Measurements from ENCODE around the gene CCDC179.
A peak's percentile ranks its signal among the peaks of the same experiment; 100 is the strongest.

The CCDC179 gene

GRCh38 chr11:22859756-22860155, 518 bp downstream of the CCDC179 start:
- H3K36me3 ChIP-seq (ENCODE audit: control insufficient read depth, insufficient read depth, low read length): no peaks in the 10 kb centered on the region
- no peak overlapping the region for H3K9ac ChIP-seq (ENCODE audit: low read depth, low read length)
- no peaks in the 10 kb centered on the region for H3K9me3 ChIP-seq (ENCODE audit: control insufficient read depth, insufficient read depth, low read length)
- H3K4me3 ChIP-seq (ENCODE audit: low read depth, low read length): no peak overlapping the region
- H3K4me1 ChIP-seq (ENCODE audit: control insufficient read depth, insufficient read depth, low read length): no peaks in the 10 kb centered on the region
- H3K27me3 ChIP-seq (ENCODE audit: control insufficient read depth, insufficient read depth, low read length): no peaks in the 10 kb centered on the region

GRCh38 chr11:22851477-22851876, 8.8 kb downstream of the CCDC179 start:
- H3K9ac ChIP-seq (ENCODE audit: low read depth, low read length): no peak overlapping the region
- no peaks in the 10 kb centered on the region for H3K27me3 ChIP-seq (ENCODE audit: control insufficient read depth, insufficient read depth, low read length)
- no peaks in the 10 kb centered on the region for H3K4me1 ChIP-seq (ENCODE audit: control insufficient read depth, insufficient read depth, low read length)
- H3K36me3 ChIP-seq (ENCODE audit: control insufficient read depth, insufficient read depth, low read length): no peaks in the 10 kb centered on the region
- H3K4me3 ChIP-seq (ENCODE audit: low read depth, low read length): no peak overlapping the region
- no peaks in the 10 kb centered on the region for H3K9me3 ChIP-seq (ENCODE audit: control insufficient read depth, insufficient read depth, low read length)

- no peaks in the 10 kb centered on the region for H3K4me1 ChIP-seq (ENCODE audit: control insufficient read depth, insufficient read depth, low read length)
- H3K36me3 ChIP-seq (ENCODE audit: control insufficient read depth, insufficient read depth, low read length): no peaks in the 10 kb centered on the region
- H3K9me3 ChIP-seq (ENCODE audit: control insufficient read depth, insufficient read depth, low read length): no peaks in the 10 kb centered on the region
- no peak overlapping the region for H3K4me3 ChIP-seq (ENCODE audit: low read depth, low read length)
- H3K27me3 ChIP-seq (ENCODE audit: control insufficient read depth, insufficient read depth, low read length): no peaks in the 10 kb centered on the region
- no peak overlapping the region for H3K9ac ChIP-seq (ENCODE audit: low read depth, low read length)
Measured at GRCh38 chr11:22846726-22847125, 13.5 kb downstream of the CCDC179 start.

GRCh38 chr11:22832315-22833015, 27.8 kb downstream of the CCDC179 start:
- Histone ChIP-seq H3K4me3 (ENCODE audit: low read depth, low read length) (no peak overlapping the region), H3K9me3 (ENCODE audit: control insufficient read depth, insufficient read depth, low read length) (no peaks in the 10 kb centered on the region), H3K4me1 (ENCODE audit: control insufficient read depth, insufficient read depth, low read length) (peaks cover 3% of the 10 kb centered on the region), H3K9ac (ENCODE audit: low read depth, low read length) (no peak overlapping the region), H3K27me3 (ENCODE audit: control insufficient read depth, insufficient read depth, low read length) (peaks cover 17% of the 10 kb centered on the region), H3K36me3 (ENCODE audit: control insufficient read depth, insufficient read depth, low read length) (no peaks in the 10 kb centered on the region)

GRCh38 chr11:22830082-22830414, 30.2 kb downstream of the CCDC179 start:
- H3K27me3 ChIP-seq (ENCODE audit: control insufficient read depth, insufficient read depth, low read length): peaks cover 17% of the 10 kb centered on the region
- no peak overlapping the region for H3K9ac ChIP-seq (ENCODE audit: low read depth, low read length)
- no peaks in the 10 kb centered on the region for H3K4me1 ChIP-seq (ENCODE audit: control insufficient read depth, insufficient read depth, low read length)
- no peaks in the 10 kb centered on the region for H3K9me3 ChIP-seq (ENCODE audit: control insufficient read depth, insufficient read depth, low read length)
- H3K4me3 ChIP-seq (ENCODE audit: low read depth, low read length): no peak overlapping the region
- H3K36me3 ChIP-seq (ENCODE audit: control insufficient read depth, insufficient read depth, low read length): no peaks in the 10 kb centered on the region

GRCh38 chr11:22829231-22830081, 30.8 kb downstream of the CCDC179 start, which contains the start of gene SVIP:
SVIP (minus strand) TSS chr11:22829801; CDS start chr11:22829748, 53 bp downstream.
- Histone ChIP-seq H3K4me3 (ENCODE audit: low read depth, low read length) (peak within 1 kb of the TSS; percentile 80), H3K9ac (ENCODE audit: low read depth, low read length) (no peak within 1 kb of the TSS), H3K9me3 (ENCODE audit: control insufficient read depth, insufficient read depth, low read length) (no peaks in the 10 kb centered on the region), H3K4me1 (ENCODE audit: control insufficient read depth, insufficient read depth, low read length) (no peaks in the 10 kb centered on the region), H3K36me3 (ENCODE audit: control insufficient read depth, insufficient read depth, low read length) (no peaks in the 10 kb centered on the region), H3K27me3 (ENCODE audit: control insufficient read depth, insufficient read depth, low read length) (peaks cover 17% of the 10 kb centered on the region)

GRCh38 chr11:22828373-22828772, 31.9 kb downstream of the CCDC179 start:
- Histone ChIP-seq H3K36me3 (ENCODE audit: control insufficient read depth, insufficient read depth, low read length) (no peaks in the 10 kb centered on the region), H3K4me3 (ENCODE audit: low read depth, low read length) (peak overlapping the region; percentile 80), H3K9ac (ENCODE audit: low read depth, low read length) (no peak overlapping the region), H3K27me3 (ENCODE audit: control insufficient read depth, insufficient read depth, low read length) (peaks cover 12% of the 10 kb centered on the region), H3K9me3 (ENCODE audit: control insufficient read depth, insufficient read depth, low read length) (no peaks in the 10 kb centered on the region), H3K4me1 (ENCODE audit: control insufficient read depth, insufficient read depth, low read length) (no peaks in the 10 kb centered on the region)

GRCh38 chr11:22822203-22822602, 38.1 kb downstream of the CCDC179 start:
- no peaks in the 10 kb centered on the region for H3K36me3 ChIP-seq (ENCODE audit: control insufficient read depth, insufficient read depth, low read length)
- H3K4me1 ChIP-seq (ENCODE audit: control insufficient read depth, insufficient read depth, low read length): no peaks in the 10 kb centered on the region
- H3K9me3 ChIP-seq (ENCODE audit: control insufficient read depth, insufficient read depth, low read length): no peaks in the 10 kb centered on the region
- no peak overlapping the region for H3K4me3 ChIP-seq (ENCODE audit: low read depth, low read length)
- H3K27me3 ChIP-seq (ENCODE audit: control insufficient read depth, insufficient read depth, low read length): no peaks in the 10 kb centered on the region
- no peak overlapping the region for H3K9ac ChIP-seq (ENCODE audit: low read depth, low read length)

GRCh38 chr11:22809893-22810292, 50.4 kb downstream of the CCDC179 start:
- H3K27me3 ChIP-seq (ENCODE audit: control insufficient read depth, insufficient read depth, low read length): no peaks in the 10 kb centered on the region
- H3K9me3 ChIP-seq (ENCODE audit: control insufficient read depth, insufficient read depth, low read length): no peaks in the 10 kb centered on the region
- H3K36me3 ChIP-seq (ENCODE audit: control insufficient read depth, insufficient read depth, low read length): no peaks in the 10 kb centered on the region
- no peak overlapping the region for H3K9ac ChIP-seq (ENCODE audit: low read depth, low read length)
- no peaks in the 10 kb centered on the region for H3K4me1 ChIP-seq (ENCODE audit: control insufficient read depth, insufficient read depth, low read length)
- H3K4me3 ChIP-seq (ENCODE audit: low read depth, low read length): no peak overlapping the region

- Histone ChIP-seq H3K9ac (ENCODE audit: low read depth, low read length) (no peak overlapping the region), H3K36me3 (ENCODE audit: control insufficient read depth, insufficient read depth, low read length) (no peaks in the 10 kb centered on the region), H3K4me1 (ENCODE audit: control insufficient read depth, insufficient read depth, low read length) (no peaks in the 10 kb centered on the region), H3K4me3 (ENCODE audit: low read depth, low read length) (no peak overlapping the region), H3K9me3 (ENCODE audit: control insufficient read depth, insufficient read depth, low read length) (no peaks in the 10 kb centered on the region), H3K27me3 (ENCODE audit: control insufficient read depth, insufficient read depth, low read length) (no peaks in the 10 kb centered on the region)
Measured at GRCh38 chr11:22808571-22809197, 51.6 kb downstream of the CCDC179 start.

GRCh38 chr11:22807855-22808570, 52.3 kb downstream of the CCDC179 start:
- Histone ChIP-seq H3K27me3 (ENCODE audit: control insufficient read depth, insufficient read depth, low read length) (no peaks in the 10 kb centered on the region), H3K9me3 (ENCODE audit: control insufficient read depth, insufficient read depth, low read length) (no peaks in the 10 kb centered on the region), H3K36me3 (ENCODE audit: control insufficient read depth, insufficient read depth, low read length) (no peaks in the 10 kb centered on the region), H3K4me1 (ENCODE audit: control insufficient read depth, insufficient read depth, low read length) (no peaks in the 10 kb centered on the region), H3K9ac (ENCODE audit: low read depth, low read length) (no peak overlapping the region), H3K4me3 (ENCODE audit: low read depth, low read length) (no peak overlapping the region)

Measured in iPS-15b (cell line).